K562 (cell line): Measurements from ENCODE around the gene IL17RA.

Source experiments
- CTCF ChIP-seq, 3 experiments: IDR thresholded peaks in 2 of 3; conservative IDR thresholded peaks in 1 of 3; 2 replicates each; pipeline ENCODE4 v1.5.1; 2011 to 2012; ENCODE audit warnings: low read length in 3 of 3, mild to moderate bottlenecking in 3 of 3, control low read depth in 2 of 3, improper control_type of control experiment in 1 of 3, inconsistent platforms in 1 of 3, low read depth in 1 of 3, mixed read lengths in 1 of 3, moderate library complexity in 1 of 3; ENCODE audit not compliant: insufficient read depth in 2 of 3
- DEAF1 ChIP-seq: fragments of 450-650 bp; formaldehyde crosslinking; IDR thresholded peaks from 2 replicates; pipeline ENCODE4 v1.4.0; 2020; ENCODE audit warnings: mild to moderate bottlenecking, moderate library complexity
- ETS2 ChIP-seq: IDR thresholded peaks from 2 replicates; pipeline ENCODE4 v1.6.1; 2016; ENCODE audit warnings: borderline replicate concordance, missing genetic modification characterization, mild to moderate bottlenecking, moderate library complexity, missing compliant biosample characterization; ENCODE audit not compliant: poor library complexity, severe bottlenecking
- L3MBTL2 ChIP-seq: fragments of 450-650 bp; IDR thresholded peaks from 2 replicates; pipeline ENCODE4 v1.6.1; 2016; ENCODE audit warnings: mild to moderate bottlenecking, moderate library complexity
- PREB ChIP-seq: sonication (generic); formaldehyde crosslinking; IDR thresholded peaks from 2 replicates; pipeline ENCODE4 v1.8.1; 2023; ENCODE audit warnings: mild to moderate bottlenecking, missing genetic modification reagents
- REST ChIP-seq, 2 experiments: fragments of 450-650 bp; formaldehyde crosslinking in 1 of 2; IDR thresholded peaks; 2 replicates each; pipeline versions ENCODE4 v1.4.0 to v1.6.1; 2014 to 2020; ENCODE audit warnings: mild to moderate bottlenecking in 2 of 2, borderline replicate concordance in 1 of 2, low read depth in 1 of 2
- TRIM24 ChIP-seq, 2 experiments: fragments of 450-650 bp; IDR thresholded peaks; 2 replicates each; pipeline ENCODE4 v1.6.1; 2016

- TF ChIP-seq CTCF (IDR thresholded peaks at IDR 0.05 in 2 of 3, conservative IDR thresholded peaks at IDR 0.05 in 1 of 3; ENCODE audit: insufficient read depth in 2 of 3, low read depth in 1 of 3, low read length in 3 of 3) (no peak), TRIM24 (IDR thresholded peaks at IDR 0.05) (no peak), REST (IDR thresholded peaks at IDR 0.05; ENCODE audit: borderline replicate concordance) (no peak), REST (CRISPR knock-in tag; IDR thresholded peaks at IDR 0.05; ENCODE audit: low read depth) (no peak), ETS2 (tag) (no peak), L3MBTL2 (no peak), DEAF1 (no peak), PREB (CRISPR knock-in tag) (no peak)
Measured at GRCh38 chr22:17132112-17132511, 47.3 kb downstream of the IL17RA start.
